Measurements from ENCODE around the gene TRMT44.

- TF ChIP-seq CTCF (IDR thresholded peaks at IDR 0.05): no peak
- TF ChIP-seq EP300 (IDR thresholded peaks at IDR 0.05): no peak
- no peak for TF ChIP-seq POLR2A (IDR thresholded peaks at IDR 0.05)
Observed at GRCh38 chr4:8492174-8492573, 51.6 kb downstream of the TRMT44 start.
